DOHH2 (cell line): ENCODE measurements around the gene ASXL2.
A peak's percentile ranks its signal among the peaks of the same experiment; 100 is the strongest.
"Not testable (repeated sequence)": the region's sequence is repeated elsewhere in the genome, so short reads cannot be mapped to it uniquely, and the experiment has no call there.

Experiments used
- H3F3A ChIP-seq: fragments of 200-600 bp; sonication (generic), shearing (Covaris generic); 2 replicates; pipeline ENCODE4 v1.6.0; 2016; ENCODE audit warnings: antibody characterized with exemption, mild to moderate bottlenecking; ENCODE audit not compliant: control insufficient read depth, insufficient read depth
- H3K27ac ChIP-seq: fragments of 200-600 bp; sonication (generic); 2 replicates; pipeline ENCODE4 v1.5.1; 2014; ENCODE audit warnings: low read depth, mild to moderate bottlenecking, low read length, moderate library complexity
- H3K27me3 ChIP-seq: fragments of 200-600 bp; sonication (generic); 2 replicates; pipeline ENCODE4 v1.6.1; 2014; ENCODE audit warnings: mild to moderate bottlenecking, low read length, mixed read lengths; ENCODE audit not compliant: control insufficient read depth
- H3K36me3 ChIP-seq: fragments of 200-600 bp; sonication (generic); 2 replicates; pipeline ENCODE4 v1.6.1; 2014; ENCODE audit warnings: mild to moderate bottlenecking, low read length, moderate library complexity, mixed read lengths; ENCODE audit not compliant: control insufficient read depth
- H3K4me1 ChIP-seq: fragments of 200-600 bp; sonication (generic); 2 replicates; pipeline ENCODE4 v1.6.1; 2014; ENCODE audit warnings: mild to moderate bottlenecking, low read length, mixed read lengths; ENCODE audit not compliant: control insufficient read depth
- H3K4me2 ChIP-seq: fragments of 200-600 bp; sonication (generic); 2 replicates; pipeline ENCODE4 v1.6.0; 2014; ENCODE audit warnings: mild to moderate bottlenecking, low read length, moderate library complexity
- H3K4me3 ChIP-seq: fragments of 200-600 bp; sonication (generic); 2 replicates; pipeline ENCODE4 v1.5.1; 2014; ENCODE audit warnings: mild to moderate bottlenecking, low read length, mixed read lengths
- H3K79me2 ChIP-seq: fragments of 200-600 bp; sonication (generic); 2 replicates; pipeline ENCODE4 v1.6.1; 2014; ENCODE audit warnings: mild to moderate bottlenecking, low read length, mixed read lengths; ENCODE audit not compliant: control insufficient read depth
- H3K9me2 ChIP-seq: fragments of 200-600 bp; sonication (generic); replicated peaks from 2 replicates; pipeline ENCODE4 v1.6.1; 2014; ENCODE audit warnings: mild to moderate bottlenecking, low read length, mixed read lengths; ENCODE audit not compliant: control insufficient read depth
- H3K9me3 ChIP-seq: fragments of 200-600 bp; sonication (generic); 2 replicates; pipeline ENCODE4 v1.6.1; 2014; ENCODE audit warnings: antibody characterized with exemption, low read length, mixed read lengths; ENCODE audit not compliant: control insufficient read depth, insufficient read depth
- H4K20me1 ChIP-seq: fragments of 200-600 bp; sonication (generic); 2 replicates; pipeline ENCODE4 v1.6.0; 2014; ENCODE audit warnings: low read depth, mild to moderate bottlenecking, antibody characterized with exemption, low read length, moderate library complexity; ENCODE audit not compliant: control insufficient read depth, insufficient read depth
- EZH2phosphoT487 ChIP-seq: fragments of 200-600 bp; sonication (generic); IDR thresholded peaks from 2 replicates; pipeline ENCODE4 v1.6.1; 2017; ENCODE audit warnings: borderline replicate concordance, mild to moderate bottlenecking, antibody characterized with exemption, low read length, moderate library complexity, mixed read lengths
- TF ChIP-seq, protein P1 (sequence below): fragments of 200-600 bp; sonication (generic); IDR thresholded peaks from one replicate; pipeline ENCODE4 v1.5.1; 2014; ENCODE audit warnings: antibody characterized with exemption, mild to moderate bottlenecking, low read depth, low read length; ENCODE audit not compliant: poor library complexity, severe bottlenecking

ASXL2 gene

DNA sequence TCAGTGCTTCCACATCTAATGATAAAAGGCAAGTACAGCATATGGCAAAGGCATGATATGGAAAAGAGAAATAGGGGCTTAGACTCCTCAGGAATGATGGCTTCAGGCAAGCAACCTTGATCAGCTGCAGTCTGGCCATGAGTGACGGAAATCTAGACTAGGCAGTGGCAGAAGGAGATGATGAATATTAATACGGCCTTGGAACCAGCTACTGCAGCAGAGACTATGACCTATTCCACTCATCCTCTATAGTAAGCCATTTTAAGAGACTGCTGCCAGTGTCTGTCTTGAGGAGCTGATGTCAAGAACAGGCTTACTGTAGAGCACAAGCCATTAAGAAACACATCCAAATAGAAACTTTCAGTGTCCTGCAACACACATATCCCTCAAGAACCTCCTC lies 23.7 kb downstream of the ASXL2 start:
- peaks cover 23% of the 10 kb centered on the region for H3F3A ChIP-seq
- TF ChIP-seq EZH2phosphoT487 = no peak
- TF ChIP-seq, protein P1, sequence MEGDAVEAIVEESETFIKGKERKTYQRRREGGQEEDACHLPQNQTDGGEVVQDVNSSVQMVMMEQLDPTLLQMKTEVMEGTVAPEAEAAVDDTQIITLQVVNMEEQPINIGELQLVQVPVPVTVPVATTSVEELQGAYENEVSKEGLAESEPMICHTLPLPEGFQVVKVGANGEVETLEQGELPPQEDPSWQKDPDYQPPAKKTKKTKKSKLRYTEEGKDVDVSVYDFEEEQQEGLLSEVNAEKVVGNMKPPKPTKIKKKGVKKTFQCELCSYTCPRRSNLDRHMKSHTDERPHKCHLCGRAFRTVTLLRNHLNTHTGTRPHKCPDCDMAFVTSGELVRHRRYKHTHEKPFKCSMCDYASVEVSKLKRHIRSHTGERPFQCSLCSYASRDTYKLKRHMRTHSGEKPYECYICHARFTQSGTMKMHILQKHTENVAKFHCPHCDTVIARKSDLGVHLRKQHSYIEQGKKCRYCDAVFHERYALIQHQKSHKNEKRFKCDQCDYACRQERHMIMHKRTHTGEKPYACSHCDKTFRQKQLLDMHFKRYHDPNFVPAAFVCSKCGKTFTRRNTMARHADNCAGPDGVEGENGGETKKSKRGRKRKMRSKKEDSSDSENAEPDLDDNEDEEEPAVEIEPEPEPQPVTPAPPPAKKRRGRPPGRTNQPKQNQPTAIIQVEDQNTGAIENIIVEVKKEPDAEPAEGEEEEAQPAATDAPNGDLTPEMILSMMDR = no peak
- H3K4me2 ChIP-seq = no peak overlapping the region
- no peaks in the 10 kb centered on the region for H3K9me3 ChIP-seq
- peaks cover 30% of the 10 kb centered on the region for H3K4me1 ChIP-seq
- no peaks in the 10 kb centered on the region for H3K27me3 ChIP-seq
- H4K20me1 ChIP-seq = peaks cover 30% of the 10 kb centered on the region
- no peak overlapping the region for H3K4me3 ChIP-seq
- no peak overlapping the region for H3K27ac ChIP-seq
- no peaks in the 10 kb centered on the region for H3K9me2 ChIP-seq
- peaks cover 4% of the 10 kb centered on the region; the same call in 1 of the 2 replicates for H3K36me3 ChIP-seq
- peaks cover 89% of the 10 kb centered on the region for H3K79me2 ChIP-seq

DNA sequence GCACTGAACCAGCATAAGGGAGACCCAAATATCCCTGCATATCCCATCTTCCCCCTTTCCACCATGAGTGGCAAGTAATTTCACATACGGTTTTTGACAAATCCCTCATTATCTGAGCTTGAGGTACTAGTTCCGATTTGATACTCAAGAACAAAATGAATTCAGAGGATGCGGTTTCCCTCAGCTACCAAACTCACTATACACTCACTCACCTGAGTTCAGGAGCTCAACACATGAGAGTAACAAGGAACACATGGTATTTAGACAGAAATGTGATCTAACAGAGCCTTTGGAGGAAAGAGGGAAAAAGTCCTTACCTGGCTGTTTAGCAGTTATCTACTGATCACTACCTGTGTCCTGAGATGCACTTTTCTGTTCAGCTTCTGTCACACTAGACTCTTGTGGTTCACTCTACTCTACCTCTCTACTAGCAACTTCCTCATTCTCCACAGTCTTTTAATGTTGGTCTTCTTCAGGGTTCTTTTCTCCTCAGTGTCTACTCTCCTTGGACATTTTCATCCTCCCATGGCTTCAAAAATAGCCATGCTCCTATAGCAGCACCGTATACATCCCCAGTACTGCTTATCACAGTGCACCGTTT lies 25.1 kb downstream of the ASXL2 start:
- Histone ChIP-seq H3K36me3 (peaks cover 4% of the 10 kb centered on the region; the same call in 1 of the 2 replicates), H4K20me1 (peaks cover 30% of the 10 kb centered on the region), H3K27me3 (no peaks in the 10 kb centered on the region), H3K9me2 (no peaks in the 10 kb centered on the region), H3K4me2 (no peak overlapping the region), H3K9me3 (no peaks in the 10 kb centered on the region), H3K4me3 (no peak overlapping the region), H3K27ac (no peak overlapping the region), H3K4me1 (peaks cover 30% of the 10 kb centered on the region), H3F3A (peaks cover 23% of the 10 kb centered on the region), H3K79me2 (peaks cover 88% of the 10 kb centered on the region)
- TF ChIP-seq, protein P1 = no peak
- no peak for TF ChIP-seq EZH2phosphoT487

DNA sequence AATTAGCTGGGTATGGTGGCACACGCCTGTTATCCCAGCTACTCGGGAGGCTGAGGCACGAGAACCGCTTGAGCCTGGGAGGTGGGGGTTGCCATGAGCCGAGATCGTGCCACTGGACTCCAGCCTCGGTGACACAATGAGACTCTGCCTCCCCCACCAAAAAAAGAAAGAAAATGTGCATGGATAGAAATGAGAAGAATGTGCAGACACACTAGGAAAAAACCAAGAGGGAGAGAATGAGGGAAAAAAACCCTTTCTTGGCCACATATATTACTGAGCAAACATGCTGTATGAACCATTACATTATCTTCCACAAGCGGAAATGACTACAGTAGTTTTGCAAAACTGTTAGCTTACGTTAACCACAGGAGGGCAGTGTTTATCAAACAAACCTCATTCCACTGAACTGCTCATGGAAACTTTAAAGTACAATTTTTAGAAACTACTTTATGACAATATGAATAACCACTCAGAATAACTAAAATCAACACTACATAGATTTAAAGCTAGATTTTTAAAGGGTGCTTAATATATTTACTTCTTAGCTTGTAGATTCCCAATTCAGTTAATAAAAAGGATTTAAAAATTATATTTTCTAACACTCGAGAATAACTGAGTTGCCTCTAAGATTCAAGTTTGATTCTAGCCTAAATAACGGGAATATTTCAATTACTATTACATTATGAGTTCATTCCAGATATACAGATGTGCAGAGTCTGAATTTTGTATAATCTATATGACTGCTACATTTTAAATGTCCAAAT lies 26.4 kb downstream of the ASXL2 start:
- Histone ChIP-seq H3K27me3 (no peaks in the 10 kb centered on the region), H3K9me3 (no peaks in the 10 kb centered on the region), H3K27ac (no peak overlapping the region), H3K9me2 (no peaks in the 10 kb centered on the region), H3K4me1 (peaks cover 30% of the 10 kb centered on the region), H3K79me2 (peaks cover 86% of the 10 kb centered on the region), H3K4me2 (peak overlapping the region; percentile 81), H3K36me3 (peaks cover 4% of the 10 kb centered on the region; the same call in 1 of the 2 replicates), H3F3A (peaks cover 23% of the 10 kb centered on the region), H3K4me3 (peak overlapping the region; percentile 58), H4K20me1 (peaks cover 30% of the 10 kb centered on the region)
- no peak for TF ChIP-seq EZH2phosphoT487
- TF ChIP-seq, protein P1 = peak; percentile 71

DNA sequence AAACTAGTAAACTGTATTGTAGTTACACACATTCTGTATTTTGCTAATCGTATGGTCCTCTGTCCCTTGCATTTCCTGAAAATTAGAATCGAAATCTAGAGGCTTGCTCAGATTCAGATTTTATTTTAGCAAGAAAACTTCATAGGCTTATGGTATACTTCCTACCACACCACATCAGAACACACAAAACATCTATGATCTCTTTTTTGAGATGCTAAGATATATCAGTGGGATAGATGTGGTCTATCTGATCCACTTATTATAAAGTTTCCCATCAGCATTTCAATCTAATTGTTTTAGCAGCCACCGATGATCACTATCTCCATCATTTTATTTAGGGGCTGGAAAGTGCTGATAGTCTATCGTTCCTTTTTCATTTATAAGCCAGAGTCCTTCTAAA lies 27.9 kb downstream of the ASXL2 start:
- H3K9me3 ChIP-seq, H3K4me3 ChIP-seq, H3K27me3 ChIP-seq, H3K4me2 ChIP-seq, H3K27ac ChIP-seq, H3K9me2 ChIP-seq, H3K36me3 ChIP-seq: not testable (repeated sequence)
- Histone ChIP-seq H3F3A (peaks cover 23% of the 10 kb centered on the region), H3K79me2 (peaks cover 89% of the 10 kb centered on the region), H3K4me1 (peaks cover 30% of the 10 kb centered on the region), H4K20me1 (peaks cover 26% of the 10 kb centered on the region)

DNA sequence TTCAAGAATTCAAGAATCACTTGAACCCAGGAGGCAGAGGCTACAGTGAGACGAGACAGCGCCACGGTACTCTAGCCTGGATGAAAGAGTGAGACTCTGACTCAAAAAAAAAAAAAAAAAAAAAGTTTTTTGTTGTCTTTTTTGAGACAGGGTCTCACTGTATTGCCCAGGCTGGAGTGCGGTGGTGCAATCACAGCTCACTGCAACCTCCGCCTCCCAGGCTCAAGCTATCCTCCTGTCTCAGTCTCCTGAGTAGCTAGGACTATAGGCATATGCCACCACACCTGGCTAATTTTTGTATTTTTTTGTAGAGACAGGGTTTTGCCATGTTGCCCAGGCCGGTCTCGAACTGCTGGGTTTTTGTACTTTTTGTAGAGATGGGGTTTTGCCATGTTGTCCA lies 28.9 kb downstream of the ASXL2 start:
- peaks cover 29% of the 10 kb centered on the region for H3K4me1 ChIP-seq
- not testable (repeated sequence) for H3K27ac ChIP-seq, H3K9me3 ChIP-seq, H3K4me3 ChIP-seq, H3K4me2 ChIP-seq, H3K9me2 ChIP-seq, H3K27me3 ChIP-seq, H3K36me3 ChIP-seq
- peaks cover 26% of the 10 kb centered on the region for H4K20me1 ChIP-seq
- peaks cover 23% of the 10 kb centered on the region for H3F3A ChIP-seq
- H3K79me2 ChIP-seq = peaks cover 82% of the 10 kb centered on the region
